ENCODE measurements around the gene TSKU.
"Not testable (repeated sequence)": the region's sequence is repeated elsewhere in the genome, so short reads cannot be mapped to it uniquely, and the experiment has no call there.

The TSKU gene

GRCh38 chr11:76827005-76827404 is 43.8 kb downstream of the TSKU start:
- DNase-seq: not testable (repeated sequence)

GRCh38 chr11:76830639-76831327 is 47.6 kb downstream of the TSKU start:
- no peak for DNase-seq

- no peak for DNase-seq
Measured at GRCh38 chr11:76831686-76832310, 48.6 kb downstream of the TSKU start.

DNA sequence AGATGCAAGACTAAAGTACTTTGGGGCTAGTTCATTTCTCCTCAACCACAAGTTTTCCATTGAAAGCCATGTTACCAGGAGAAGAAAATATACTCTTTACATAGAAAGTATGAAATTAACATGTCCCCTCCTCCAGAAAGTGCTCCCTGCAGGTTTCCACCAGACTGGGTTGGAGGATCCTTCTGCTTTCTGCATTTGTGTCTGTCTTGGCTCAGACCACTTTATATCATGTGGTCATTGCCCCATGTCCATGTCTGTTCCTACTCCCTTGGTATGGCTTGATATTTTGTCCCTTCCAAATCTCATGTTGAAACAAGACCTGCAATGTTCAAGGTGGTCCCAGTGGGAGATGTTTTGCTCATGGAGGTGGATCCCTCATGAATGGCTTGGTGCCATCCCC is 49.2 kb downstream of the TSKU start:
- no peak for DNase-seq

GRCh38 chr11:76834151-76834550 is 51.0 kb downstream of the TSKU start:
- DNase-seq: no peak

GRCh38 chr11:76835036-76835435 is 51.9 kb downstream of the TSKU start:
- DNase-seq: no peak

- DNase-seq: no peak
Measured at GRCh38 chr11:76835928-76836612, 52.9 kb downstream of the TSKU start.

GRCh38 chr11:76836613-76837291 is 53.6 kb downstream of the TSKU start:
- no peak for DNase-seq

DNA sequence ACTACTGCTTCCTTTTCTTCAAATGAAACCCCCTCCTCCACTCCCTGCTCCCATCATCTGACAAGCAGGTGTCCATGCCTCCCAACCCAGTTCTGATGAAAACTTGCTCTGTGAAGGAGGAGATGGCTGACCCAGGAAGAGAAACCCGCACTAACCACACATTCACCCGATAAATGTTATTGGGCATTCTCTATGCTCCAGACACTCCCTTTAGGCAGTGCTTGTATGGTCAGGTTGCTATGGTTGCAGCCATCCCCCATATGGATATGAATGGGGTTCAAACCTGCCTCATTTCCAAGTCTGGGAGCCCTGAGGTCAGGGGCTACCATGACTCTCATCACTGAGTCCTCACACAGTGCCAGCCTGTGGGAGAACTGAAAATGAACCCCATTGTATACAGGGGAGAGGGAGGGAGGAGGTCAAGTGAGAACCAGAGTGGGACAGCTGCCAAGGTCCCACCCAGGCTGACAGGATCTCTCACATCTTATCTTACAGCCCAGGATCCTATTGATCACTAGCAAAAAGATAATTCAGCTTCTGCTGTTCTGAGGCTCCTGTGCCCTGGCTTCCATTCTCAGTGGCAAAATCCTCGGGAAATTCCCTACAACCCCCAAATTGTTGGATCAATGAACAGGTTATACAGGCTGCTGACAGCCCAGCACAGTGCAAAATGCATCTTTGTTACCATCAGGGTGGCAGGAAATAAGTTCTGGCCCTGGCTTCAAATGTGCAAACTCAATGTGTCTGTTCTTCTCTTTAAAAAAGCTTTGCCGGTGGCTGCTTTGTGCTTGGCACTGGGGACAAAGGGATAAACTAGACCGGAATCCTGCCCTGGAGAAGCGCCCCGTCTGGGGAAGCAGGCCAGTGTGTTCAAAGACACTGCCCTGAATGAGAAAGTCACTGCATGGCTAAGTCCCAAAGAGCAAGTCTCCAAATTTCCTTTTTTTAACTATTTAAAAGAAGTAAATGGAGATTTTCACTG is 54.8 kb downstream of the TSKU start:
- DNase-seq: no peak

DNA sequence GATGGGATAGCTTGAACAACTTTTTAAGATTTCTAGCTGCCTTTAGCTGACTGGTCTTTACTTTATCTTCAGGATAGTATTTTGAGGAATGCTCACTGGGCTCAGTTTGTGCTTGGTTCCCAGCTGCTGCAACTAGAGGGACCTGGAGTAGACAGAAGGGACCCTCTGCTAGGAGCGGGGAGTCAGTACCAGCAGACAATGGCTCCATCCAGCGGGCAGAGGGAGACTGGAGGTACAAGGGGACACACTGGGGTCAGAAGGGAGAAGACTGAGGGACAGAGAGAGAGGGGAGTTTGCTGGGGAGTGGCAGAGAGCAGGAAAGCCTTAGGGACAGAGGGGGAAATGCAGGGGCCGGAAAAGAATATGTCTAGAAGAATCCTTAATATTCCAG is 55.5 kb downstream of the TSKU start:
- DNase-seq: no peak

GRCh38 chr11:76839311-76839710 is 56.2 kb downstream of the TSKU start:
- no peak for DNase-seq

DNA sequence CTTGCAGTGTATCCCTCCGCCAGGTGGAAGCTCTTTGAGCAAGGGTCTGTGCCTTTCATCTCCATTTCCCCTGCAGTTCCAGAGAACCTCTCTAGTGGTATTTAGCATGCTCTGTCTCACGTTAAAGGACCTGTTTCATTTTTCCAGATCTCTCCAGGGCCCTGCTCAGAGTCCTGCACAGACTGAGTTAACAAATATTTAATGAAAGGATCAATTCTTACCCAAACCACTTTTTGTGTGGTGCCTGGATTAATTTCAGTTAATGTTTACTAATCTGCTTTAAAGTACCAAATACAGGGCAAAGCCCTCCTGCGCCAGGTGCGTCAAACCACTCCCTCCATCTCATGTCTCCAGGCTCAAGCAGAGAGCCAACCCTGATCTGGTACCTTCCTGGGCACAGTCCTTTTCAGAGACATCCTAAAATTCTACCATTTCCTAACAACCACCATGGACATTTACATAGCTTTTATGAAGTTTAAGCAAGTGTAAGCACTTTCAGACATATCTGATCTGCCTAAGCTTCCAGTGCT is 58.8 kb downstream of the TSKU start:
- no peak for DNase-seq

- DNase-seq: no peak
Measured at GRCh38 chr11:76843907-76844306, 60.8 kb downstream of the TSKU start.

- DNase-seq: no peak
Measured at GRCh38 chr11:76844511-76844910, 61.4 kb downstream of the TSKU start.

DNA sequence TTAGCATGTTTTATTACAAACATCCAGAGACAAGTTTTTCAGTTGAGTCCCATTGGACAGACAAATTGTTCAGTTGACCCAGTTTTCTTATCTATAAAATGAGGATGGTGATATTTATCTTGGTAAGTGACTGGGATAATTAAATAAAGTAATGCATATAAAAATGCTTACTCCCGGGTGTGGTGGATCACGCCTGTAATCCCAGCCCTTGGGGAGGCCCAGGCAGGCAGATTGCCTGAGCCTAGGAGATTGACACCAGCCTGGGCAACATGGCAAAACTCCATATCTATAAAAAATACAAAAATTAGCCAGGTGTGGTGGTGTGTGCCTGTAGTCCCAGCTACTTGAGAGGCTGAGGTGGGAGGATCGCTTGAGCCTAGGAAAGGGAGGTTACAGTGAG is 61.9 kb downstream of the TSKU start:
- DNase-seq: no peak

DNA sequence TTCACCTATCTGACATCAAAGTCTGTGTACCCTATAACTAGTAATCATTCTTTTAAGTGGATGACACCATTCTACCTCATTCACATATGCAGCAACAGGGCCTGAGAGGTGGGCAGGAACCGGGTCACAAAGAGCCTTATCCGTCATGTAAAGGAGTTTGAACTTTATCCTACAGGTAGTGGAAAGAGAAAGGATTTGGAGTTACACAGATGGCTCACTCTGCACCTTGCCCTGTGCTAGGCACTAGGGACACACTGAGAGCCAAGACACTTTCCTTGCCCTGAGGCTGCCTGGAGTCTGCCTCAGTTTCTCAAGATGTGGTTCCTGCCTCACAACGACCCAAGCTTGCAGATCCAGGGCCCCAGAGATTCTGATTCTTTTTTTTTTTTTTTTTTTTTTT is 63.3 kb downstream of the TSKU start:
- no peak for DNase-seq

All from activated CD4-positive, alpha-beta T cell treated with anti-CD3 and anti-CD28 coated beads for 4 hours (primary cell).